ENCODE results near the gene TXNRD2.

DNA sequence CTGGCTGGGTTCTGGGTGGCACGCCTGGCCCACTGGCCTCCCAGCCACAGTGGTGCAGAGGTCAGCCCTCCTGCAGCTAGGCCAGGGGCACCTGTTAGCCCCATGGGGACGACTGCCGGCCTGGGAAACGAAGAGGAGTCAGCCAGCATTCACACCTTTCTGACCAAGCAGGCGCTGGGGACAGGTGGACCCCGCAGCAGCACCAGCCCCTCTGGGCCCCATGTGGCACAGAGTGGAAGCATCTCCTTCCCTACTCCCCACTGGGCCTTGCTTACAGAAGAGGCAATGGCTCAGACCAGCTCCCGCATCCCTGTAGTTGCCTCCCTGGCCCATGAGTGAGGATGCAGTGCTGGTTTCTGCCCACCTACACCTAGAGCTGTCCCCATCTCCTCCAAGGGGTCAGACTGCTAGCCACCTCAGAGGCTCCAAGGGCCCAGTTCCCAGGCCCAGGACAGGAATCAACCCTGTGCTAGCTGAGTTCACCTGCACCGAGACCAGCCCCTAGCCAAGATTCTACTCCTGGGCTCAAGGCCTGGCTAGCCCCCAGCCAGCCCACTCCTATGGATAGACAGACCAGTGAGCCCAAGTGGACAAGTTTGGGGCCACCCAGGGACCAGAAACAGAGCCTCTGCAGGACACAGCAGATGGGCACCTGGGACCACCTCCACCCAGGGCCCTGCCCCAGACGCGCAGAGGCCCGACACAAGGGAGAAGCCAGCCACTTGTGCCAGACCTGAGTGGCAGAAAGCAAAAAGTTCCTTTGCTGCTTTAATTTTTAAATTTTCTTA is 27.7 kb upstream of the TXNRD2 start:
- TF ChIP-seq EP300 (IDR thresholded peaks at IDR 0.05), result no peak
- no peak for TF ChIP-seq POLR2A (IDR thresholded peaks at IDR 0.05)
- TF ChIP-seq, protein P1, sequence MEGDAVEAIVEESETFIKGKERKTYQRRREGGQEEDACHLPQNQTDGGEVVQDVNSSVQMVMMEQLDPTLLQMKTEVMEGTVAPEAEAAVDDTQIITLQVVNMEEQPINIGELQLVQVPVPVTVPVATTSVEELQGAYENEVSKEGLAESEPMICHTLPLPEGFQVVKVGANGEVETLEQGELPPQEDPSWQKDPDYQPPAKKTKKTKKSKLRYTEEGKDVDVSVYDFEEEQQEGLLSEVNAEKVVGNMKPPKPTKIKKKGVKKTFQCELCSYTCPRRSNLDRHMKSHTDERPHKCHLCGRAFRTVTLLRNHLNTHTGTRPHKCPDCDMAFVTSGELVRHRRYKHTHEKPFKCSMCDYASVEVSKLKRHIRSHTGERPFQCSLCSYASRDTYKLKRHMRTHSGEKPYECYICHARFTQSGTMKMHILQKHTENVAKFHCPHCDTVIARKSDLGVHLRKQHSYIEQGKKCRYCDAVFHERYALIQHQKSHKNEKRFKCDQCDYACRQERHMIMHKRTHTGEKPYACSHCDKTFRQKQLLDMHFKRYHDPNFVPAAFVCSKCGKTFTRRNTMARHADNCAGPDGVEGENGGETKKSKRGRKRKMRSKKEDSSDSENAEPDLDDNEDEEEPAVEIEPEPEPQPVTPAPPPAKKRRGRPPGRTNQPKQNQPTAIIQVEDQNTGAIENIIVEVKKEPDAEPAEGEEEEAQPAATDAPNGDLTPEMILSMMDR (IDR thresholded peaks at IDR 0.05), result no peak

All from tibial nerve (tissue), 4 donors.